ENCODE results near the gene OR3A2. TPM values are rescaled to one million over a fixed set of nuclear protein-coding genes. Genes with fewer than 3 reads are reported as not detected.

OR3A2 gene
- total and polyA plus RNA-seq, 2 of the 13 experiments (the other 11 are each of a cell fraction or from before 2014, with no cell fraction given), result not detected

DNA sequence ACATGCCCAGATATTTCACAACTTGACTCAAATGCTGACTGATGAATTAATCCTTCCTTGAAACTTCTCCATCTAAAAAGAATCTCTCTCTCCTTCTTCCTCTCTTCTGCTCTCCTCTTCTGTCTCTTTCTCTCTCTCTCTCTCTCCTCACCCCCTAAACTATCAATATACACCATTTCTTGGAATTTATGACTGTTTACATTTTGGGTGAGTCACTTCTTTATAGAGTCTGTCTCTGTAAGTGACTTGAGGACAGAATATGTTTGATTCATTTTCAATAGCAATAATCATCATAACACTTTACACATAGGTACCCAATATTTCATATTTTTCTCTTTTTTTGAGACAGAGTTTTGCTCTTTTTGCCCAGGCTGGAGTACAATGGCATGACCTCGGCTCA lies 103.2 kb downstream of the OR3A2 start:
- no peaks in the 10 kb centered on the region for H3K4me1 ChIP-seq (ENCODE audit: insufficient read depth, low read length)
- H3K36me3 ChIP-seq (replicated peaks in 1 of 2; ENCODE audit: control insufficient read depth in 1 of 2, insufficient read depth in 2 of 2, low read length in 2 of 2), result no peaks in the 10 kb centered on the region
- DNase-seq (ENCODE audit: low spot score) (no peak), ATAC-seq (no peak), FAIRE-seq (no peak)
- no peaks in the 10 kb centered on the region for H4K20me1 ChIP-seq (ENCODE audit: insufficient read depth, low read length)
- whole genome bisulfite sequencing (ENCODE audit: low lambda C conversion rate), result 6% methylated on average over 1 of the region's 1 CpG
- intact Hi-C loops (cut with micrococcal nuclease; ENCODE audit: unreplicated experiment) (no loop called here), in situ Hi-C loops (cut with HindIII; ENCODE audit: extremely low pct_ligation_motif_present, low pct_unique_long_range_greater_than_20kb) (no loop called here)
- no peak overlapping the region for H3K9ac ChIP-seq (ENCODE audit: insufficient read depth, low read depth, low read length)
- ChIA-PET CTCF (ENCODE audit: low intra/inter-chr PET ratio, low total read pairs) (no interaction called here), POLR2A (no interaction called here)
- H3K4me2 ChIP-seq (ENCODE audit: low read depth, low read length), result no peak overlapping the region
- H3K9me3 ChIP-seq (ENCODE audit: low read length), result no peaks in the 10 kb centered on the region
- no peak overlapping the region for H3K4me3 ChIP-seq (replicated peaks in 1 of 3; ENCODE audit: insufficient read depth in 1 of 3, low read depth in 2 of 3, low read length in 3 of 3)
- H3K79me2 ChIP-seq (ENCODE audit: insufficient read depth, low read length), result no peaks in the 10 kb centered on the region
- no TSS peak for BruUV-seq (replicated peaks)
- H3K27me3 ChIP-seq (ENCODE audit: control insufficient read depth in 1 of 2, insufficient read depth in 2 of 2, low read length in 2 of 2), result peaks cover 0 to 2% of the 10 kb centered on the region in 2 experiments; a peak in 1 of 5 replicates
- H3K27ac ChIP-seq (ENCODE audit: extremely low read length, insufficient read depth, low read length), result no peak overlapping the region
- no peak overlapping the region for H2AFZ ChIP-seq (ENCODE audit: low read length)
- TF ChIP-seq ZKSCAN5 (CRISPR knock-in tag; IDR thresholded peaks at IDR 0.05), result no peak
- TF ChIP-seq, protein P1, sequence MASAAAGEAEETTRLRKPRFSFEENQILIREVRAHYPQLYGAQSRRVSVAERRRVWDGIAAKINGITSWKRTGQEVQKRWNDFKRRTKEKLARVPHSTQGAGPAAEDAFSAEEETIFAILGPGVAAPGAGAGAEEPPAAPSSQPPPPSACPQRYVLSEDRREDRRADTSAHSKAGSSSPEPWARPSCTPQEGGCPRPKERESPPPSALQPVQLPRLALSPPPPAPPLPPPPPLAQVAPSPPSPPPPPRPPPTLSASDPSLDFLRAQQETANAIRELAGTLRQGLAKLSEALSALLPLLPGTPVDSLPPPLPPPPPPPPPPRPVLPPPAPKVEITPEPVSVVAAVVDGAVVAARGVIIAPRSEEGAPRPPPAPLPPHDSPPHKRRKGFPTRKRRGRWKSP (CRISPR knock-in tag; IDR thresholded peaks at IDR 0.05), result no peak
- no peak for TF ChIP-seq POGZ (CRISPR knock-in tag; IDR thresholded peaks at IDR 0.05)
- no peak for TF ChIP-seq ZSCAN29 (CRISPR knock-in tag; conservative IDR thresholded peaks at IDR 0.05)
- no peak for TF ChIP-seq ZBTB40 (IDR thresholded peaks at IDR 0.05)
- TF ChIP-seq ZBTB40 (CRISPR knock-in tag; IDR thresholded peaks at IDR 0.05), result no peak
- no peak for TF ChIP-seq CBX2 (IDR thresholded peaks at IDR 0.05; ENCODE audit: low read depth, low read length)
- TF ChIP-seq CBX2 (CRISPR knock-in tag; IDR thresholded peaks at IDR 0.05; ENCODE audit: low read depth), result no peak
- no peak for TF ChIP-seq MTERF4 (CRISPR knock-in tag; IDR thresholded peaks at IDR 0.05)
- no peak for TF ChIP-seq PPARG (CRISPR knock-in tag; conservative IDR thresholded peaks at IDR 0.05)
- TF ChIP-seq, protein P2, sequence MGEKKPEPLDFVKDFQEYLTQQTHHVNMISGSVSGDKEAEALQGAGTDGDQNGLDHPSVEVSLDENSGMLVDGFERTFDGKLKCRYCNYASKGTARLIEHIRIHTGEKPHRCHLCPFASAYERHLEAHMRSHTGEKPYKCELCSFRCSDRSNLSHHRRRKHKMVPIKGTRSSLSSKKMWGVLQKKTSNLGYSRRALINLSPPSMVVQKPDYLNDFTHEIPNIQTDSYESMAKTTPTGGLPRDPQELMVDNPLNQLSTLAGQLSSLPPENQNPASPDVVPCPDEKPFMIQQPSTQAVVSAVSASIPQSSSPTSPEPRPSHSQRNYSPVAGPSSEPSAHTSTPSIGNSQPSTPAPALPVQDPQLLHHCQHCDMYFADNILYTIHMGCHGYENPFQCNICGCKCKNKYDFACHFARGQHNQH (CRISPR knock-in tag; IDR thresholded peaks at IDR 0.05), result no peak
- no peak for TF ChIP-seq ZBTB21 (CRISPR knock-in tag; IDR thresholded peaks at IDR 0.05)
- no peak for TF ChIP-seq ZNF713 (CRISPR knock-in tag; IDR thresholded peaks at IDR 0.05)
- TF ChIP-seq ZNF441 (CRISPR knock-in tag; IDR thresholded peaks at IDR 0.05; ENCODE audit: borderline replicate concordance), result no peak
